ENCODE results near the gene LRRN2.

Gene LRRN2

DNA sequence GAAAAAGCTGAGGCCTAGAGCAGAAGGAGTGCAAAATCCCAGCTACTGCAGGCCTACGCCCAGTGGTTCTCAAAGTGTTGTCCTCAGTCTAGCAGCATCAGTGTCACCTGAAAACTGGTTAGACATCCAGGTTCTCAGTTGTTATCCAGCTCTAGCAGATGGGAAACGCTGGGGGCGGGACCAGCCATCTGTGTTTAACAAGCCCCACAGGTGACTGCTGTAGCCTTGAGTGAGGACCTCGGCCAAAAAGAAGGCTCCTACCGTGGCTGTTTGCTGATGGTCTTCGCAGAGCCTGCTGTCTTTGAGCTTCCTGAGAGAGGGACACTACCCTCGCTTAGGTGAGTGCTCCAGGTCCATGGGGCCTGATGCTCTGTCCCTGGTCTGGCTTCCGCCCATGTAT, 69.7 kb downstream of the LRRN2 start:
- Mint-ChIP-seq H3K36me3 (peaks cover 7% of the 10 kb centered on the region), H3K4me1 (no peaks in the 10 kb centered on the region), H3K9me3 (no peaks in the 10 kb centered on the region), H3K27me3 (no peaks in the 10 kb centered on the region), H3K4me3 (no peak overlapping the region), H3K27ac (no peak overlapping the region)
- DNase-seq (ENCODE audit: low spot score in 2 of 2) (no peak), ATAC-seq (ENCODE audit: low read depth) (no peak)

DNA sequence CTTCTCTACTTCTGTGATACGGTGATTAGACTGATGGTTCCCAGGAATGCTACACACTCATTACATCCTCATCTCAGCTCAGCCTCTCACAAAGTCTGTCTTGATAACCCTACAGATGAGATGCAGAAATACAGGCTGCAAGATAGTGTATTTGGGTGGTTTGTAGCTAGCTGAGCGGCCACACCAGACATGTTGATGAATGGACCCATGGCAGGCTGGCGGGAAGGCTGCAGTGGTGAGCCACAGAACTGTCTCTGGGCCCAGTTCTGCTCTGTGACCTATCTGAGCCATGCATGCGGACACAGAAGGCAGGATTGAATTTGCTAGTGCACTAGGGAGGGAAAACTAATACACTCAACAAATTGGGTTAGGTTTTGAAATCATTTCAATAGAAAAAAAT, 71.9 kb downstream of the LRRN2 start:
- no peak overlapping the region for H3K27ac Mint-ChIP-seq
- DNase-seq (ENCODE audit: low spot score in 2 of 2), result no peak

DNA sequence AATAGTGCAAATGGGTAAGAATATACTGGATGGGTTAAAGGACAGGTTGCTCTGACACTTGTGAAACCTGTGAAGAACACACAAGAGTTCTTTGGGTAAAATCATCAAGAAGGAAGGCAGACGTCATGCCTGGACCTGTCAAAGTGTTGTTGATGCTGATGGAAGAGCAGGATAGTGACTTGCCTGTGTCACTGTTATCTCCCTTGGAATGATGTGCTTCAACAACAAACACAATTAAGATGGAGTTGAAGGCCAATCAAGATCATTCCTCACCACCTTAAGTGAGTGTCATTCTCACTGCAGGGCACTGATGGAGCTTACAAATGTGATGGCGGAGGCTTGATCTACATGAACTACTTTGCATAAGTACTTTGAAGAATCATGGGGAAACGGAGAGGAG, 73.2 kb downstream of the LRRN2 start:
- Mint-ChIP-seq H3K4me1 (no peaks in the 10 kb centered on the region), H3K4me3 (no peak overlapping the region), H3K36me3 (peaks cover 9% of the 10 kb centered on the region), H3K27me3 (no peaks in the 10 kb centered on the region), H3K9me3 (no peaks in the 10 kb centered on the region), H3K27ac (no peak overlapping the region)
- DNase-seq (ENCODE audit: low spot score in 2 of 2) (no peak), ATAC-seq (ENCODE audit: low read depth) (no peak)

More for the DNA sequence above, 71.9 kb downstream of the LRRN2 start:
- ATAC-seq (ENCODE audit: low read depth), result no peak
- no peak overlapping the region for H3K4me3 Mint-ChIP-seq
- H3K4me1 Mint-ChIP-seq, result no peaks in the 10 kb centered on the region
- H3K9me3 Mint-ChIP-seq, result no peaks in the 10 kb centered on the region
- peaks cover 9% of the 10 kb centered on the region for H3K36me3 Mint-ChIP-seq
- no peaks in the 10 kb centered on the region for H3K27me3 Mint-ChIP-seq

DNA sequence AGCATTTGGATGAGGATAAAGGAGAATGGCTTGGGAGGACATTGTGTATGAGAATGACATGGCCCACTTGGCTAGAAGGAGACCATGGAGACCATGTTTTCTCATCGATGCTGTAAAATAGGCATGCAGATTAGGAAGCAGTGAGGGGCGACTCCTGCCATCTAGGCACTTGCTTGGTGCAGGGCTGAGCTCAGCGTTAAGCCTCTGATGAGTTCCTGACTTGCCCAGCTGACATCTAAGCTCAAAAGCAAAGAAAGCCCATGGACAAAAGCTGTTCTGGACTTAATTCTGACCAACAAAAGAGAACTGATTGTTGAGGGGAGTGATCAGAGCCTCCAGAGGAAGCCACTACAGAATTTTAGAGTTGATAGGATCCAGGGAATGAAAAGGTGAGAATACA, 74.5 kb downstream of the LRRN2 start:
- H3K36me3 Mint-ChIP-seq, result peaks cover 9% of the 10 kb centered on the region
- no peak overlapping the region for H3K27ac Mint-ChIP-seq
- H3K27me3 Mint-ChIP-seq, result no peaks in the 10 kb centered on the region
- DNase-seq (ENCODE audit: low spot score in 2 of 2) (no peak), ATAC-seq (ENCODE audit: low read depth) (no peak)
- H3K9me3 Mint-ChIP-seq, result no peaks in the 10 kb centered on the region
- H3K4me3 Mint-ChIP-seq, result no peak overlapping the region
- H3K4me1 Mint-ChIP-seq, result no peaks in the 10 kb centered on the region

DNA sequence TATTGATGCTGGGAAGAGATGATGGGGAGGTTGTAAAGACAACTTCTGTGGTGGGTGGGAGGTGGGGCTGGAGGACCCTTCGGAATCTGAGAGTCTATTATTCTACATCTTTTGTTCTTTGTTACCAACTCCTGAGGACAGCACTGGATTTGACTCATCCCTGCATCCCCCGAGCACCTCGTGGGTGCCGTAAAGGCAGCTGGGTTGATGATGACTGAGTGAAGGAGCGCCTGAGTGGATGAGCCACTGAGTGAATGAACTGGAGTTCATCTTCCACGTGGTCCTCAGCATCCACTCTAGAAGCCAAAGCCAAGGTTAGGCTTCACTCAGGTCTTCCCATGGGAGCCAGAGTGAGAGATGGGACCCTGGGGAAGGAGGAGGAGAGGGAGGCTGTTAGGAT, 77.6 kb downstream of the LRRN2 start:
- ATAC-seq (ENCODE audit: low read depth) (no peak), DNase-seq (ENCODE audit: low spot score in 2 of 2) (no peak)
- Mint-ChIP-seq H3K4me3 (no peak overlapping the region), H3K27ac (no peak overlapping the region), H3K36me3 (peaks cover 11% of the 10 kb centered on the region), H3K4me1 (no peaks in the 10 kb centered on the region), H3K9me3 (no peaks in the 10 kb centered on the region), H3K27me3 (no peaks in the 10 kb centered on the region)

DNA sequence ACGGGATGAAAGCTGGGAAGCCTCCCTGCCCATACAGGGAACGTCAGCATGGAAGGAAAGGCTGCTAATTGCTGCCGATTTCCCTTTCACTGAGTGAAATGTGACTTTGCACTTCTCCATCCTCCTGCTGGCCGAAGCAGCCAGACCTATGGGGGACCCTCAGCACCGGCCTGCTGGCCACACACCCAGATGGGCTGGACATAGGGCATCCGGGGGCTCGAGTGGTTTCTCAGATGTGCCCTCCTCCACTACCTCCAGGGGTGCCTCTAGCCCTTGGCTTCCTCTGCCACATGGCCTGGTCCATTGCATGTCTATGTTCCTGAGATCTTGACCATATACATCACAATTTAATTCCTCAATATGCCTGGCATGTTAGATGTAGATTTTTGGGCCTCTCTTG, 79.7 kb downstream of the LRRN2 start:
- Mint-ChIP-seq H3K27me3 (no peaks in the 10 kb centered on the region), H3K27ac (no peak overlapping the region), H3K4me1 (no peaks in the 10 kb centered on the region), H3K9me3 (no peaks in the 10 kb centered on the region), H3K4me3 (no peak overlapping the region), H3K36me3 (peaks cover 7% of the 10 kb centered on the region)
- no peak for ATAC-seq (ENCODE audit: low read depth)
- no peak for DNase-seq (ENCODE audit: low spot score in 2 of 2)

DNA sequence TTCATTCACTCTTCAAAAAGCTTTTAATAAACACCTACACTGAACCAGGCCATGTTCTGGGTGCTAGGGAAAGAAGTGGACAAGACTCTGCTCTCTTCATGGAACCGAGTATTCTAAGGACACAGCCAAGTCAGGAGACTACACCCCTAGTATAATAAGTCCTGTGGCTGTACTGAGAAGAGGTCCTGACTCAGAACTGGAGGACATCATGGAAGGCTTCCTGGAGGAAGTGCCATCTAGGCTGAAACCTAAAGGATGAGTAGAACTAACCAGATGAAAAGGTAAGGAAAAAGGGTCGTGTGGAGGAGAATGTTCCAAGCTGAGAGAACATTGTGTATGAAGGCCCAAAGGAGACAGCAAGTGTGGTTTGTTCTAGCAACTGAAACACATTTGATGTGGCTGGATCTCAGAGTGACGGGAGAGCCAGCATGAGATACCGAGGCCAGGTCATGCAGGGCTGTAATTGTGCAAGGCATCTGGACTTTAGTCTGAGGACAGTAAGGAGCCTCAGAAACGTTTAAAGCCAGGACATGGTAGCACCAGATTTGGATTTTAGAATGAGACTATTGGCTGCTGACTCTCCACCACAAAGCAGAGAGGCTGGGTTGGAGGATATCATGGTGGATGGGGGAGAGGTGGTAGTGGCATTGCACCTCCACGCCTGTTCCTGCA, 82.5 kb downstream of the LRRN2 start:
- H3K27me3 Mint-ChIP-seq, result no peaks in the 10 kb centered on the region
- H3K4me1 Mint-ChIP-seq, result peaks cover 5% of the 10 kb centered on the region
- no peak overlapping the region for H3K4me3 Mint-ChIP-seq
- peak overlapping the region; percentile 1 for H3K27ac Mint-ChIP-seq
- DNase-seq (ENCODE audit: low spot score in 2 of 2), result no peak
- no peaks in the 10 kb centered on the region for H3K9me3 Mint-ChIP-seq
- H3K36me3 Mint-ChIP-seq, result peaks cover 5% of the 10 kb centered on the region
- no peak for ATAC-seq (ENCODE audit: low read depth)

DNA sequence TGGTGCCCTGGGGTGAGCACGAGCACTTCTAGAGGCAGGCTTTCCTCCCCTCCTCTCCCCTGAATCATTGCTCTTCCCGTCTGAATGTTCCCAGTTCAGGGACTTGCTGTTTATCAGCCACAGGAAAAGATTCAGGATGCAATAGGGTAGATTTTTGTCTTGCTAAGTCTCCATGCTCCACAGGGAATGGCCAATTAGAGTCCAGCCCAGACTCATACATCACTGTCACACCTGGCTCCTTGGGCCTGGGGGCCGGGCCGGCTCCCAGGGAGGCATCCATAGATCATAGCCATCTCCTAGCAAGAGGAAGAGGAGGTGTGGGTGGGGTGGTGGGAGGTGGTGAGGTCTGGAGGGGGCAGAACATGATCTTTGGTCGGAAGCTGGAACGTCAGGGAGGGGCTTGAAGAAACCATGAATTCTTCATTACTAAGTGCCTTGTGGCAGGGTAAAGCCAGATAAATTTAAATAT, 83.4 kb downstream of the LRRN2 start:
- H3K4me3 Mint-ChIP-seq, result no peak overlapping the region

DNA sequence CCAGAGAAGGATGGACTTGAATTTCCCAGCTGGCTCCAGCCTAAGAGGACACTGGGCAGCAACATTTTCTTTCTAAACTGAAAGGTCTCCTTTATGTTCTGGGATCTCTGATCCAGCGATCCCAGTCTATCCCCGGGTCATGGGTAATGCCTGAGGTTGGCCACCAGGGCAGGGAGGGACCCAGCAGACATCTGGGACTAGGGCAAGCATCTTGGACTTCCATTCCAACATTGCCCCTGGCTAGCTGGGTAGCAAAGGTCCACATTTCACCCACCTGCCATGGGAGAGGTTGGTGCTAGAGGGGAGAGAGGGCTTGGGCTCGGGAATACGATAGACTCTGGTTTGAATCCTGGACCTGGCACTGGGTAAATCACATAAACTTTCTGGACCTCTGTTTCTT, 84.6 kb downstream of the LRRN2 start:
- Mint-ChIP-seq H3K4me1 (peaks cover 5% of the 10 kb centered on the region), H3K27me3 (no peaks in the 10 kb centered on the region), H3K4me3 (no peak overlapping the region), H3K27ac (no peak overlapping the region), H3K9me3 (no peaks in the 10 kb centered on the region), H3K36me3 (peaks cover 15% of the 10 kb centered on the region)
- DNase-seq (ENCODE audit: low spot score in 2 of 2) (no peak), ATAC-seq (ENCODE audit: low read depth) (no peak)

More for the DNA sequence above, 83.4 kb downstream of the LRRN2 start:
- no peak for DNase-seq (ENCODE audit: low spot score in 2 of 2)
- Mint-ChIP-seq H3K36me3 (peaks cover 7% of the 10 kb centered on the region), H3K9me3 (no peaks in the 10 kb centered on the region), H3K27ac (no peak overlapping the region), H3K27me3 (no peaks in the 10 kb centered on the region), H3K4me1 (peaks cover 5% of the 10 kb centered on the region)
- no peak for ATAC-seq (ENCODE audit: low read depth)

DNA sequence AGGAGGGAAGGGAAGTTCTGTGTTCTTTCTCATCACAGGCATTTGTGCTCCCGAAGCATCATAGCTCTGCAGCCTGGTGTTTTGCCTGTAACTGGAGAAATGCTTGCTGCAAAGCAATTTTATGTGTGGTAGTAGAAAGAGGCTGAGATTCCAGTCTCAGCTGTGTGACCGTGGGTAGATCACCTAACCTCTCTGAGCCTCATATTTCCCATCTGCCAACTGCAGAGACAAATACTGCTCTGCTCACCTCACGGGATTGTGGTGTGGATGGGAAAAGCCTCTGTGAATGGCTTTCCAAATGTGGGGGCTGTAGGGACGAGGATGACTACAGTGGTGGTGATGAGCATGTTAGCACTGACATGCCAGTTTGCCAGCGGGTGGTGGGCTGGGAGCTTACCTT, 85.3 kb downstream of the LRRN2 start:
- Mint-ChIP-seq H3K27me3 (no peaks in the 10 kb centered on the region), H3K27ac (no peak overlapping the region), H3K9me3 (no peaks in the 10 kb centered on the region), H3K4me1 (peaks cover 5% of the 10 kb centered on the region), H3K36me3 (peaks cover 19% of the 10 kb centered on the region), H3K4me3 (no peak overlapping the region)
- no peak for DNase-seq (ENCODE audit: low spot score in 2 of 2)
- ATAC-seq (ENCODE audit: low read depth), result no peak

DNA sequence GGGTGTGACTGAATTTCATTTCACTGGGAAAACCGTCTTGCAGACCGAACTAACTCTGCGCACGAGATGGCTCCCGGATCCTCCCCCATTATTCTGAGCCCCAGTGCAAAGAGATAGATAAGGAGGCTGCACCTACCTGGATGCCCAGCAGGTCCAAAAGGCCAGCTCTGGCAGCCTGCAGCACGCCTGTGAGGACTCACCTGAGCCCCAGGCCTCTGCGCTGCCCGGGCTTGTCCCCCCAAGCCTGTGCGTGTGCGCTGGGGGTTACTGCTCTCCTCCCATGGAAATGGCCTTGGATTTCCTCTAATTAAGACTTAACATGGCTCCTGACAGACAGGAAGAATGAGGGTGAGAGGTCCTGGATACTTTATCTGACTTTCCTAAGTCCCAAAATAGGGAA, 85.9 kb downstream of the LRRN2 start:
- ATAC-seq (ENCODE audit: low read depth) (no peak), DNase-seq (ENCODE audit: low spot score in 2 of 2) (no peak)
- Mint-ChIP-seq H3K27me3 (no peaks in the 10 kb centered on the region), H3K36me3 (peaks cover 19% of the 10 kb centered on the region), H3K27ac (no peak overlapping the region), H3K9me3 (no peaks in the 10 kb centered on the region), H3K4me1 (peaks cover 5% of the 10 kb centered on the region), H3K4me3 (no peak overlapping the region)

DNA sequence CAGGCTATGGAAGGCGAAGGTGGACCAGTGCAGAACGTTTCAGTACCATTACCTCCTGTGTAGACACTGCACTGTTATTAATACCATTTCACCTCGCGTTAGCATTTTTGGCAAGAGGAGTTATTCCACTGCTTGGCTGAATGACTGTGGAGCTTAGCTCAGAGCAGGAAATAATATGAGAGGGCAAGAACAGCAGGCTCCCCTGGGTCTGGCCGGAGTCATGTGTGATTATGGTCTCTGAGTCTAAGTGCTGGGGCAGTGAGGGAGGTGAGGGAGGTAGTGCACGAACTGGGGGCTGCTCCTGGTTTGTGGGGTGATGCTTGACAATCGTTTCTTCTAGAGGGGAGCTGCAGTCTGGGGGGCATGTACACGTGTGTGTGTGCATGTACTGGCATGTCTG, 86.4 kb downstream of the LRRN2 start:
- no peak overlapping the region for H3K4me3 Mint-ChIP-seq
- peaks cover 16% of the 10 kb centered on the region for H3K36me3 Mint-ChIP-seq
- peaks cover 5% of the 10 kb centered on the region for H3K4me1 Mint-ChIP-seq
- H3K9me3 Mint-ChIP-seq, result no peaks in the 10 kb centered on the region
- DNase-seq (ENCODE audit: low spot score in 2 of 2) (no peak), ATAC-seq (ENCODE audit: low read depth) (no peak)
- no peaks in the 10 kb centered on the region for H3K27me3 Mint-ChIP-seq
- H3K27ac Mint-ChIP-seq, result peak overlapping the region; percentile 28

DNA sequence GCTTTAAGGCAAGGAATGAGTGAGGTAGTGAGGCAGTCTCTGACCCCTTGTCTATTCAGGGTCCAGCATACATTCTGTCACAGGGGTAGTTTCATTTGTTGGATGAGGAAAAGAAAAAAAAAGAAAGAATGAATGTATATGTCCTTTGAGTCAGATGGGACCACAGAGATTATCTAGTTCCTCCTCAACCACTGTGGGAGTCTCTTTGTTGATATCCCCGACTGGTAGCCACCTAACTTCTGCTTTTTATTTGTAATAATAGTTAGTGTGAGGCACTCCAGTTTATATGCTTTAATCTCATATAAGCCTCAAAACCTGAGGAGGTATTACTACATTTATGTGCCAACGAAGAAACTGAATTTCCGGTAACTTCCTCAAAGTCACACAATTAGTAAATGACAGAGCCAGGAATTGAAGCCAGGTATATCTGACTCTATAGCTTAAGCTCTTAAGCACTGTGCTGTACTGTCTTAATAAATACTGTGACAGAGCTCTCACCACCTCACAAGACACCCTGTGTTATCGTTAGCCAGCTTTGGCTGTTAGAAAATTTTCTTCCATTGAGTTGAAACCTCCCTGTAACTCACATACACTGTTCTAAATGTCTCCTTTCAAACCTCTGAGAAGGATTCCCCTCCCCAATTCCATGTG, 87.1 kb downstream of the LRRN2 start:
- Mint-ChIP-seq H3K4me1 (peaks cover 5% of the 10 kb centered on the region), H3K9me3 (no peaks in the 10 kb centered on the region), H3K36me3 (peaks cover 15% of the 10 kb centered on the region), H3K27ac (peak overlapping the region; percentile 28), H3K27me3 (no peaks in the 10 kb centered on the region), H3K4me3 (no peak overlapping the region)
- ATAC-seq (ENCODE audit: low read depth), result peak; percentile 65
- no peak for DNase-seq (ENCODE audit: low spot score in 2 of 2)

DNA sequence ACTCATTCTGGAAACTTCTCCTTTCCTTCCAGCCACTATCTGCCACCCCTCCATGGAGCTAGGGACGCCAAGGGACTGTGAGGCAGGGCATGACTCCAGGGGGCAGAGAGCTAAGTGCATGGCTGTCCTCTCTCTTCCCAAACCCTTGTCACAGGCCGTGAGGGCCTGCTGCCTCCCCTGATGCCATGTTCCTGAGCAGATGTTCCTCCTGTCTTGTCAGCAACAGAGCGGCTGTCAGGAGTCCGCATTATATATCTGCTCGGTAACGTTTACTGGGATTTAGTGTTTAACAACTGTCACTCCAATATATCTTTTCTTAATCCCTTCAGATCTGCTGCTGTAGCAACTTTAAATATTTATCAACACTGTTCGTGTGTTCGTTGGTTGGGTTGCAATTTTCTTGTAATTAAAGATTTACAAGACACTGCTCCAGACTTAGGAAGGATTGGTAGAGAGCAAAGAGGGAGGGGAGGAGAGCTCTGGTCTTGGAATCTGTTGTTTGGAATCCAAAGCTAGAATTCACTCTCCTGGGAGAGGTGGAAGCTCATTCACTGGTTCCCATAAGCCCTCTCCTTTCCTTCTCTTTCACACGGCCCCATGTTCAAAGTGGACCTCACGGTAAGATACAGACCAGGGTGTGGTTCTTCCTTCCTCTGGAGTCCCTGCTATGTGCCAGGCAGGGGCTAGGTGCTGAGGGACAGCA, 93.1 kb downstream of the LRRN2 start:
- ATAC-seq (ENCODE audit: low read depth) (no peak), DNase-seq (ENCODE audit: low spot score in 2 of 2) (no peak)
- Mint-ChIP-seq H3K4me3 (no peak overlapping the region), H3K27ac (no peak overlapping the region), H3K4me1 (peaks cover 11% of the 10 kb centered on the region), H3K9me3 (no peaks in the 10 kb centered on the region), H3K27me3 (no peaks in the 10 kb centered on the region), H3K36me3 (peaks cover 17% of the 10 kb centered on the region)
